AG09319 (cell line): ENCODE data around the gene HADHA.

ENCODE experiments used
- DNase-seq: peaks from one replicate; pipeline ENCODE4 v3.0.0-alpha.2; 2010; ENCODE audit warnings: low read depth; ENCODE audit errors: extremely low read depth
- TF ChIP-seq, protein P1 (sequence below): IDR thresholded peaks from 2 replicates; pipeline ENCODE4 v1.5.1; 2011; ENCODE audit warnings: low read depth, mild to moderate bottlenecking, inconsistent platforms, low read length, moderate library complexity

The HADHA gene

GRCh38 chr2:26185304-26185928 lies 59.0 kb downstream of the HADHA start:
- TF ChIP-seq, protein P1, sequence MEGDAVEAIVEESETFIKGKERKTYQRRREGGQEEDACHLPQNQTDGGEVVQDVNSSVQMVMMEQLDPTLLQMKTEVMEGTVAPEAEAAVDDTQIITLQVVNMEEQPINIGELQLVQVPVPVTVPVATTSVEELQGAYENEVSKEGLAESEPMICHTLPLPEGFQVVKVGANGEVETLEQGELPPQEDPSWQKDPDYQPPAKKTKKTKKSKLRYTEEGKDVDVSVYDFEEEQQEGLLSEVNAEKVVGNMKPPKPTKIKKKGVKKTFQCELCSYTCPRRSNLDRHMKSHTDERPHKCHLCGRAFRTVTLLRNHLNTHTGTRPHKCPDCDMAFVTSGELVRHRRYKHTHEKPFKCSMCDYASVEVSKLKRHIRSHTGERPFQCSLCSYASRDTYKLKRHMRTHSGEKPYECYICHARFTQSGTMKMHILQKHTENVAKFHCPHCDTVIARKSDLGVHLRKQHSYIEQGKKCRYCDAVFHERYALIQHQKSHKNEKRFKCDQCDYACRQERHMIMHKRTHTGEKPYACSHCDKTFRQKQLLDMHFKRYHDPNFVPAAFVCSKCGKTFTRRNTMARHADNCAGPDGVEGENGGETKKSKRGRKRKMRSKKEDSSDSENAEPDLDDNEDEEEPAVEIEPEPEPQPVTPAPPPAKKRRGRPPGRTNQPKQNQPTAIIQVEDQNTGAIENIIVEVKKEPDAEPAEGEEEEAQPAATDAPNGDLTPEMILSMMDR = no peak
- no peak for DNase-seq

GRCh38 chr2:26184555-26185303 lies 59.7 kb downstream of the HADHA start:
- DNase-seq = peak; percentile 60
- TF ChIP-seq, protein P1 = peak; percentile 50

DNA sequence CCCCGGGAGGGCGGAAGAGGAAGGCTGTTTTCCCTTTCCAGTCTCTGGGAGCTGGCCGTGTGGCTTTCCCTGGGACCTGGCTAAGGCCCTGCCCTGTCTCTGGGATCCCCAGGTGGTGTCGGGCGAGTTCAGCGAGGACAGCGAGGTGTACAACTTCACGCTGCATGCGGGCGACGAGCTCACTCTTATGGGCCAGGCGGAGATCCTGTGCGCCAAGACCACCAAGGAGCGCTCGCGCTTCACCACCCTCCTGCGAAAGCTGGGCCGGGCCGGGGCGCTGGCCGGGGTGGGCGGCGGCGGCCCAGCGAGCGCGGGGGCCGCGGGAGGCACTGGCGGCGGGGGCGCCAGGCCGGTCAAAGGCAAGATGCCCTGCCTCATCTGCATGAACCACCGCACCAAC lies 60.3 kb downstream of the HADHA start:
- DNase-seq = no peak
- TF ChIP-seq, protein P1 = no peak

DNA sequence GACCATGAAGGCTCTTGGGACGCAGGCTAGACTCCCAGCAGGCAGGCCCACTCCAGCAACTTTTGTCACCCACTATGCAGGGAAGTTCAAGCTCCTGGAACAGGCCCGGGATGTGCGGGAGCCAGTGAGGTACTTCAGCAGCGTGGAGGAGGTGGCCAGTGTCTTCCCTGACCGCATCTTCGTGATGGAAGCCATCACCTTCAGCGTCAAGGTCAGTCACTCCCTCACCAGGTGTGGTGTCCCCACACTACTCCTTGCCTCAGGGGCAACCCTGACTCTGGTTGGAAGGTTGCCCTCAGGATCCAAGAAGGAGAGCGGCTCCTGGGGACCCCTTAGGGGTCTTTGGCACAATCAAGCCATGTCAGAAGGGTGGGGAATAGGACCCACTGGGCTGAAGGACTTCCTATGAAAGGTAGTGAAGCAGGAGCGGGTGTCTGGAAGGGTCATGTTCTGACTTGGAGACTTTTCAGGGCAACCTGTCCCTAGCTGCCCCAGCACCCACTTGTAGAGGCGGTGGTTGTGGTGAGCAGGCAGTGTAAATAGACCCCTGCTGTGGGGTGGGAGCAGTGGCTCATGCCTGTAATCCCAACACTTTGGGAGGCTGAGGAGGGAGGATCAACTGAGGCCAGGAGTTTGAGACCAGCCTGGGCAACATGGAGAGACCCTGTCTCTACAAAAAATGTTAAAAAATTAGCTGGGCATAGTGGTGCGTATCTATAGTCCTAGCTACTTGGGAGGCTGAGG lies 61.4 kb downstream of the HADHA start:
- no peak for DNase-seq
- TF ChIP-seq, protein P1 = no peak

- TF ChIP-seq, protein P1 = no peak
- DNase-seq = no peak
These were observed 62.0 kb downstream of the HADHA start for GRCh38 chr2:26182441-26182840.

- TF ChIP-seq, protein P1 = no peak
- no peak for DNase-seq
These were observed 65.0 kb downstream of the HADHA start for GRCh38 chr2:26179446-26179913.
